Fibroblast of lung (primary cell): ENCODE measurements around the gene NRSN2.

Experiments
- CTCF ChIP-seq, 2 donors: IDR thresholded peaks in 1 of 2; conservative IDR thresholded peaks in 1 of 2; 1 replicate in 1 of 2; 2 replicates in 1 of 2; pipeline ENCODE4 v1.5.1; 2011 to 2012; ENCODE audit warnings: low read length in 2 of 2, control low read depth in 1 of 2, inconsistent platforms in 1 of 2, low read depth in 1 of 2, mild to moderate bottlenecking in 1 of 2
- EZH2 ChIP-seq: IDR thresholded peaks from 2 replicates; pipeline ENCODE4 v1.5.1; 2012; ENCODE audit warnings: low read length, control low read depth, mild to moderate bottlenecking; ENCODE audit errors: missing control alignments

DNA sequence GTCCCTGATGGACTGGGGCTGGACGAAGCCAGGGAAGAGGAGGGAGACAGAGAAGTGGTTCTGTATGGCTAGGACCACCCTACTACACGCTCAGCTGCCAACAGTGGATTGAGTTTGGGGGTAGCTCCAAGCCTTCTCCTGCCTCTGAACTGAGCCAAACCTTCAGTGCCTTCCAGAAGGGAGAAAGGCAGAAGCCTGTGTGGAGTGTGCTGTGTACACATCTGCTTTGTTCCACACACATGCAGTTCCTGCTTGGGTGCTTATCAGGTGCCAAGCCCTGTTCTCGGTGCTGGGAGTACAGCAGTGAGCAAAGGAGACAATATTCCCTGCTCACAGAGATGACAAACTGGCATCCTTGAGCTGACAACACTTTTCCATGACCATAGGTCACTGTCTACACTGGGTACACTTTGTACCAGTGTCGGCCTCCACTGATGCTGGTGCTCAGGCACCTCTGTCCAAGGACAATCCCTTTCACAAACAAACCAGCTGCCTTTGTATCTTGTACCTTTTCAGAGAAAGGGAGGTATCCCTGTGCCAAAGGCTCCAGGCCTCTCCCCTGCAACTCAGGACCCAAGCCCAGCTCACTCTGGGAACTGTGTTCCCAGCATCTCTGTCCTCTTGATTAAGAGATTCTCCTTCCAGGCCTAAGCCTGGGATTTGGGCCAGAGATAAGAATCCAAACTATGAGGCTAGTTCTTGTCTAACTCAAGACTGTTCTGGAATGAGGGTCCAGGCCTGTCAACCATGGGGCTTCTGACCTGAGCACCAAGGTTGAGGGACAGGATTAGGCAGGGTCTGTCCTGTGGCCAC is 49.9 kb downstream of the NRSN2 start:
- TF ChIP-seq CTCF (conservative IDR thresholded peaks at IDR 0.05 in 1 of 2, IDR thresholded peaks at IDR 0.05 in 1 of 2; ENCODE audit: low read depth in 1 of 2, low read length in 2 of 2) (no peak), EZH2 (no peak)
